Measurements from ENCODE around the gene MAGEB18. TPM values are rescaled to one million over a fixed set of nuclear protein-coding genes. Genes with fewer than 3 reads are reported as not detected.

Gene MAGEB18
- total RNA-seq, 1 experiment from 2014 or later: not detected

DNA sequence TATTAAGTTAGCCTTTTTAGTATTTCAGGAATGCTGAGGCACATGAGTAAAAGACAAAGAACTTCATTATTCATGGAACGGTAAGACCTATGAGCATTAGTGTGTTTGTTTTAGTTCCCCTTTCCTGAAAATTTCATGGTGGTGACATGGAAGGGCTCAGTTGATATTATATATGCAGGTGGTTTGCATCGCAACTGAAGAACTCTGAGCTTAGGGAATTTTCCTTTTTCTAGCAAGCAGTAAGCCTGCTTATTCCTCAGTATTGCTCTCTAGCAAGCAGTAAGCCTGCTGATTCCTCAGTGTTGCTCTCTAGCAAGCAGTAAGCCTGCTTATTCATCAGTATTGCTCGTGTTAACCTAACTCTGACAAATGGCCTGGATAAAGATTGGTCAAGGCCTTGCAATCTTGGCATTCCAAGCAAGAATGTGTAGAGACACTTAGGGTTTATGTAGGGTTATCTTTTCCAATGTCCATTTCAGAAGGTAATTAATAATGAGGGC, 37.7 kb upstream of the MAGEB18 start (continued):
- TF ChIP-seq ZNF425 (CRISPR knock-in tag; conservative IDR thresholded peaks at IDR 0.05): no peak
- TF ChIP-seq, protein P1, sequence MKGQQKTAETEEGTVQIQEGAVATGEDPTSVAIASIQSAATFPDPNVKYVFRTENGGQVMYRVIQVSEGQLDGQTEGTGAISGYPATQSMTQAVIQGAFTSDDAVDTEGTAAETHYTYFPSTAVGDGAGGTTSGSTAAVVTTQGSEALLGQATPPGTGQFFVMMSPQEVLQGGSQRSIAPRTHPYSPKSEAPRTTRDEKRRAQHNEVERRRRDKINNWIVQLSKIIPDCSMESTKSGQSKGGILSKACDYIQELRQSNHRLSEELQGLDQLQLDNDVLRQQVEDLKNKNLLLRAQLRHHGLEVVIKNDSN (CRISPR knock-in tag; IDR thresholded peaks at IDR 0.05): no peak
- TF ChIP-seq E2F1 (CRISPR knock-in tag; IDR thresholded peaks at IDR 0.05): no peak
- no peak for TF ChIP-seq EMX1 (CRISPR knock-in tag; IDR thresholded peaks at IDR 0.05)
- TF ChIP-seq, protein P2, sequence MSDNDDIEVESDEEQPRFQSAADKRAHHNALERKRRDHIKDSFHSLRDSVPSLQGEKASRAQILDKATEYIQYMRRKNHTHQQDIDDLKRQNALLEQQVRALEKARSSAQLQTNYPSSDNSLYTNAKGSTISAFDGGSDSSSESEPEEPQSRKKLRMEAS (CRISPR knock-in tag; IDR thresholded peaks at IDR 0.05): no peak
- TF ChIP-seq, protein P3, sequence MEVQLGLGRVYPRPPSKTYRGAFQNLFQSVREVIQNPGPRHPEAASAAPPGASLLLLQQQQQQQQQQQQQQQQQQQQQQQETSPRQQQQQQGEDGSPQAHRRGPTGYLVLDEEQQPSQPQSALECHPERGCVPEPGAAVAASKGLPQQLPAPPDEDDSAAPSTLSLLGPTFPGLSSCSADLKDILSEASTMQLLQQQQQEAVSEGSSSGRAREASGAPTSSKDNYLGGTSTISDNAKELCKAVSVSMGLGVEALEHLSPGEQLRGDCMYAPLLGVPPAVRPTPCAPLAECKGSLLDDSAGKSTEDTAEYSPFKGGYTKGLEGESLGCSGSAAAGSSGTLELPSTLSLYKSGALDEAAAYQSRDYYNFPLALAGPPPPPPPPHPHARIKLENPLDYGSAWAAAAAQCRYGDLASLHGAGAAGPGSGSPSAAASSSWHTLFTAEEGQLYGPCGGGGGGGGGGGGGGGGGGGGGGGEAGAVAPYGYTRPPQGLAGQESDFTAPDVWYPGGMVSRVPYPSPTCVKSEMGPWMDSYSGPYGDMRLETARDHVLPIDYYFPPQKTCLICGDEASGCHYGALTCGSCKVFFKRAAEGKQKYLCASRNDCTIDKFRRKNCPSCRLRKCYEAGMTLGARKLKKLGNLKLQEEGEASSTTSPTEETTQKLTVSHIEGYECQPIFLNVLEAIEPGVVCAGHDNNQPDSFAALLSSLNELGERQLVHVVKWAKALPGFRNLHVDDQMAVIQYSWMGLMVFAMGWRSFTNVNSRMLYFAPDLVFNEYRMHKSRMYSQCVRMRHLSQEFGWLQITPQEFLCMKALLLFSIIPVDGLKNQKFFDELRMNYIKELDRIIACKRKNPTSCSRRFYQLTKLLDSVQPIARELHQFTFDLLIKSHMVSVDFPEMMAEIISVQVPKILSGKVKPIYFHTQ (CRISPR knock-in tag; IDR thresholded peaks at IDR 0.05): no peak
- TF ChIP-seq NFYB (CRISPR knock-in tag; conservative IDR thresholded peaks at IDR 0.05; ENCODE audit: low read depth): no peak
- no peak for TF ChIP-seq OVOL2 (CRISPR knock-in tag; IDR thresholded peaks at IDR 0.05; ENCODE audit: borderline replicate concordance)
- no peak for TF ChIP-seq SOX15 (CRISPR knock-in tag; IDR thresholded peaks at IDR 0.05)
- TF ChIP-seq ESRRA (CRISPR knock-in tag; IDR thresholded peaks at IDR 0.05; ENCODE audit: borderline replicate concordance): no peak
- no peak for TF ChIP-seq ATF1 (CRISPR knock-in tag; IDR thresholded peaks at IDR 0.05)
- no peak for TF ChIP-seq CREB1 (CRISPR knock-in tag; IDR thresholded peaks at IDR 0.05)
- no peak for TF ChIP-seq ZNF396 (CRISPR knock-in tag; IDR thresholded peaks at IDR 0.05; ENCODE audit: borderline replicate concordance)
- TF ChIP-seq ZNF281 (CRISPR knock-in tag; IDR thresholded peaks at IDR 0.05): no peak

DNA sequence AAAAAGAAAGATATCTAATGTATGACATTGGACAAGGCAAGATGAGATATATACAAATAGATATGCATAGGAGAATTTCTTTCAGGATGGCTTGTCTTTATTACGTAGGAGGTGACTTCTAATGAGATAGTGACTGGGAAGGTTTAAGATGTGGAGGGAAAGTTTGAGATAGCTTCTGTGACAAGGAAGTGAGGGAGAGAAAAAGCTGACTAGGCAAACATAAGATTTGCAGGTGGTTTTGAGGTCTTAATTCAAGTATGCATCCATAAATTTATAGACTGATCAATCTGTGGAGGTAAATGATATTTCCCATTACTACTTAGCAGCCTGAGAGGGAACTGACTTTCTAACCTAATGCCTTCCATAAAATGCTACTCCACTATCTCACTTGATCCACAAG, 29.0 kb upstream of the MAGEB18 start:
- H3K4me1 Mint-ChIP-seq: no peaks in the 10 kb centered on the region
- H3K36me3 Mint-ChIP-seq: no peaks in the 10 kb centered on the region
- no peak for ATAC-seq
- no peak overlapping the region for H3K4me3 Mint-ChIP-seq
- ChIA-PET CTCF (no interaction called here), POLR2A (no interaction called here)
- no peak overlapping the region for H3K27ac Mint-ChIP-seq
- no peak for DNase-seq (ENCODE audit: low spot score)
- H3K27me3 Mint-ChIP-seq (ENCODE audit: low read depth): no peaks in the 10 kb centered on the region
- no peaks in the 10 kb centered on the region for H3K9me3 Mint-ChIP-seq
- TF ChIP-seq ZBTB43 (CRISPR knock-in tag; IDR thresholded peaks at IDR 0.05) (no peak), ZNF425 (CRISPR knock-in tag; conservative IDR thresholded peaks at IDR 0.05) (no peak)
- TF ChIP-seq, protein P4, sequence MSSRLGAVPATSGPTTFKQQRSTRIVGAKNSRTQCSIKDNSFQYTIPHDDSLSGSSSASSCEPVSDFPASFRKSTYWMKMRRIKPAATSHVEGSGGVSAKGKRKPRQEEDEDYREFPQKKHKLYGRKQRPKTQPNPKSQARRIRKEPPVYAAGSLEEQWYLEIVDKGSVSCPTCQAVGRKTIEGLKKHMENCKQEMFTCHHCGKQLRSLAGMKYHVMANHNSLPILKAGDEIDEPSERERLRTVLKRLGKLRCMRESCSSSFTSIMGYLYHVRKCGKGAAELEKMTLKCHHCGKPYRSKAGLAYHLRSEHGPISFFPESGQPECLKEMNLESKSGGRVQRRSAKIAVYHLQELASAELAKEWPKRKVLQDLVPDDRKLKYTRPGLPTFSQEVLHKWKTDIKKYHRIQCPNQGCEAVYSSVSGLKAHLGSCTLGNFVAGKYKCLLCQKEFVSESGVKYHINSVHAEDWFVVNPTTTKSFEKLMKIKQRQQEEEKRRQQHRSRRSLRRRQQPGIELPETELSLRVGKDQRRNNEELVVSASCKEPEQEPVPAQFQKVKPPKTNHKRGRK (CRISPR knock-in tag; IDR thresholded peaks at IDR 0.05; ENCODE audit: borderline replicate concordance): no peak
- TF ChIP-seq, protein P5, sequence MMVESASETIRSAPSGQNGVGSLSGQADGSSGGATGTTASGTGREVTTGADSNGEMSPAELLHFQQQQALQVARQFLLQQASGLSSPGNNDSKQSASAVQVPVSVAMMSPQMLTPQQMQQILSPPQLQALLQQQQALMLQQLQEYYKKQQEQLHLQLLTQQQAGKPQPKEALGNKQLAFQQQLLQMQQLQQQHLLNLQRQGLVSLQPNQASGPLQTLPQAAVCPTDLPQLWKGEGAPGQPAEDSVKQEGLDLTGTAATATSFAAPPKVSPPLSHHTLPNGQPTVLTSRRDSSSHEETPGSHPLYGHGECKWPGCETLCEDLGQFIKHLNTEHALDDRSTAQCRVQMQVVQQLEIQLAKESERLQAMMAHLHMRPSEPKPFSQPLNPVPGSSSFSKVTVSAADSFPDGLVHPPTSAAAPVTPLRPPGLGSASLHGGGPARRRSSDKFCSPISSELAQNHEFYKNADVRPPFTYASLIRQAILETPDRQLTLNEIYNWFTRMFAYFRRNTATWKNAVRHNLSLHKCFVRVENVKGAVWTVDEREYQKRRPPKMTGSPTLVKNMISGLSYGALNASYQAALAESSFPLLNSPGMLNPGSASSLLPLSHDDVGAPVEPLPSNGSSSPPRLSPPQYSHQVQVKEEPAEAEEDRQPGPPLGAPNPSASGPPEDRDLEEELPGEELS (CRISPR knock-in tag; IDR thresholded peaks at IDR 0.05): no peak
